AG09319 (cell line): ENCODE results near the gene EEIG2.

Experiments
- DNase-seq: peaks from one replicate; pipeline ENCODE4 v3.0.0-alpha.2; 2010; ENCODE audit warnings: low read depth; ENCODE audit errors: extremely low read depth
- TF ChIP-seq, protein P1 (sequence below): IDR thresholded peaks from 2 replicates; pipeline ENCODE4 v1.5.1; 2011; ENCODE audit warnings: low read depth, mild to moderate bottlenecking, inconsistent platforms, low read length, moderate library complexity

EEIG2 gene

DNA sequence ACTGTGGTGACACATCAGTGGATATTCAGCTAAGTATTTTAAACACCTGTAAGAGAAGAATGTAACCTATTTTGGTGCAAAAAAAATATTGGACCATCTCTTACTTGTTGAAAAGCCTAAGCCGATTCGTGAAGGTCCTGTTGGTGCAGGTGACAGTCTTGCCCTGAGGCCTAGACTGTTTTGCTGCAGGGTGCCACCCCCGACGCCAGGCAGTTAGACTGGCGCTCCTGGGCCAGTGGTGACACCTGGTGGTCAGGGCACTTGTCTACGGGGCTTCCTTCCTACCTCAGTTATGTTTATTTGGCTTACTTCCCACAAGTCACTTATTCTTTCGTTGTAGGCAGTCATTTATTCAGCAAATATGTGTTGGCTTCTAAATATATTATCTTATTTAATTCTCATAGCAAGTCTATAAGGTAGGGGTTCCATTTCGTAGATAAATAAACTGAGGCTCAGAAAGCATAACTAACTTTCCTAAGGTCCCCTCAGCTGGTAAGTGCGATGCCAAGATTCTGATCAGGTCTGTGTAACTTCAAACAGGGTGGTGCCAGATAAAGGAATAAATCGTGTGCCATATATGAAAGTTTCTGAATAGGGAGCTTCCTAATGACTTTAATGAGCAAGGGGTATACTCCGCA is 1.9 kb downstream of the EEIG2 start:
- no peak for DNase-seq
- TF ChIP-seq, protein P1, sequence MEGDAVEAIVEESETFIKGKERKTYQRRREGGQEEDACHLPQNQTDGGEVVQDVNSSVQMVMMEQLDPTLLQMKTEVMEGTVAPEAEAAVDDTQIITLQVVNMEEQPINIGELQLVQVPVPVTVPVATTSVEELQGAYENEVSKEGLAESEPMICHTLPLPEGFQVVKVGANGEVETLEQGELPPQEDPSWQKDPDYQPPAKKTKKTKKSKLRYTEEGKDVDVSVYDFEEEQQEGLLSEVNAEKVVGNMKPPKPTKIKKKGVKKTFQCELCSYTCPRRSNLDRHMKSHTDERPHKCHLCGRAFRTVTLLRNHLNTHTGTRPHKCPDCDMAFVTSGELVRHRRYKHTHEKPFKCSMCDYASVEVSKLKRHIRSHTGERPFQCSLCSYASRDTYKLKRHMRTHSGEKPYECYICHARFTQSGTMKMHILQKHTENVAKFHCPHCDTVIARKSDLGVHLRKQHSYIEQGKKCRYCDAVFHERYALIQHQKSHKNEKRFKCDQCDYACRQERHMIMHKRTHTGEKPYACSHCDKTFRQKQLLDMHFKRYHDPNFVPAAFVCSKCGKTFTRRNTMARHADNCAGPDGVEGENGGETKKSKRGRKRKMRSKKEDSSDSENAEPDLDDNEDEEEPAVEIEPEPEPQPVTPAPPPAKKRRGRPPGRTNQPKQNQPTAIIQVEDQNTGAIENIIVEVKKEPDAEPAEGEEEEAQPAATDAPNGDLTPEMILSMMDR = peak; percentile 27

DNA sequence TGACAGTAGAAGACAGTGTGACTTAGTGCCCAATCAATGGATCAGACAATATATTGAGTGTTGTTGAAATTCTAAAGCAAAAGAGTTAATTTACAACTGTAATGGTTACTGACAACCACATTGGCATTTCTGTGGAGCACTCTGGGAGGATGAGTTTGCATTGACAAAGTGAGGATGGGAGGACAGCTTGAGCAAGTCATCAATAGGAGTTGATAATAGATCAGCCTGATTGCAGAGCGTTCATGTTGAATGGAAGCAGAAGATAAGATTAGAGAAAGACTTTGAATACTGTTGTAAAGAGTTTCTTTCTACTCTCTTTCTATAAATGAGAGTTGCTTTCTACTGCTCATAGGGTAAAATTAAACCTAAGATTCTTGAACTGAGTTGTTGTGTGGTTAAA is 3.9 kb downstream of the EEIG2 start:
- TF ChIP-seq, protein P1 = no peak
- DNase-seq = no peak

DNA sequence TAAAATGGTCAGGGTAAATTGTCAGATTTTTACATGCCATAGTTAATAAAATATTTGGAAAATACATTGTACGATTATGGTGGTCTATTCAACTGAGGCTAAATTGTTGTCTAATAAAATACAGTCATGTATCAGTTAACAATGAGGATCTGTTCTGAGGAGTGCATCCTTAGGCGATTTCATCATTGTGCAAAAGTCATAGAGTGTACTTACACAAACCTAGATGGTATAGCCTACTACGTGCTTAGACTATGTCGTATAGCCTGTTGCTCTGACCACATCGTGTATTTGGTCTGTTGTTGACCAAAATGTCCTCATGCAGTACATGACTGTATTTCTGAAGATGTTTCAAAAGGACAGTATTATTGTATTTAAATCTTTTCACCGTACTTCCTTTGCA is 5.2 kb downstream of the EEIG2 start:
- TF ChIP-seq, protein P1 = no peak
- DNase-seq = no peak

DNA sequence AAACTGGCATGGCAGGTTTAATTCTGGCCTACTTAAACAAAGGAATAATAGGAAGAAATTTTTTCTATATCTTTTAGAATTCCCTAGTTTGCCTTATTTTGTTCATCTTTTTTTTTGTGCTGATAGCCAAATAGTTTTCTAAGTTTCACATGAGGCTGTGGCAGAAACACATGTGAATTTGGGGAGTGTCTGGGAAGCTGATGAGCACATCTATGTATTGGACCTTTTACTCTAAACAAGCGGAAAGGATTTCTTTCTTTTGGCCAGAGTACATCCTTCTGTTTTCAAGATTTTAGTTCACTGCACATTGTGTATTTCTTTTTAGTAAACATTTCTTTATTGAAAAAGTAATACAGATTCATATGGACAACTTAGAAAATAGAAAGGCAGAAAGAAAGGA is 5.6 kb downstream of the EEIG2 start:
- TF ChIP-seq, protein P1 = no peak
- no peak for DNase-seq

DNA sequence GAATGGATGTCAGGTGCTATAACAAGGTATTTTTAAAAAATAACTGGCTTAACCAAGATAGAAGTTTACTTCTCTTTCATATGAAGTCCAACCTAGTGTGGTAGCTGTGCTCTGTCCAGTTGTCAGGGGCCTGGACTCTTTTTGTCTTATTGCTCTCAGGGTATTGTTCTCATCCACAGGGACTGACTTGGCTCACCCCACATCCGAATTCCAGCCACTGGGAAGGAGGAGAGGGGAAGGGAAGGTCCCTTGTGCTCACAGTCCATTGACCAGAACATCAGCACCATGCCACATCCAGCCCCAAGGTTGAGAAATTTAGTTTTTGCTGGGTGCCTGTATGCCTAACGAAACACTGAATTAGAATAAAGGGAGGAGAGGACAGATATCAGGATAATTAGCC is 8.7 kb downstream of the EEIG2 start:
- no peak for DNase-seq
- TF ChIP-seq, protein P1 = no peak

DNA sequence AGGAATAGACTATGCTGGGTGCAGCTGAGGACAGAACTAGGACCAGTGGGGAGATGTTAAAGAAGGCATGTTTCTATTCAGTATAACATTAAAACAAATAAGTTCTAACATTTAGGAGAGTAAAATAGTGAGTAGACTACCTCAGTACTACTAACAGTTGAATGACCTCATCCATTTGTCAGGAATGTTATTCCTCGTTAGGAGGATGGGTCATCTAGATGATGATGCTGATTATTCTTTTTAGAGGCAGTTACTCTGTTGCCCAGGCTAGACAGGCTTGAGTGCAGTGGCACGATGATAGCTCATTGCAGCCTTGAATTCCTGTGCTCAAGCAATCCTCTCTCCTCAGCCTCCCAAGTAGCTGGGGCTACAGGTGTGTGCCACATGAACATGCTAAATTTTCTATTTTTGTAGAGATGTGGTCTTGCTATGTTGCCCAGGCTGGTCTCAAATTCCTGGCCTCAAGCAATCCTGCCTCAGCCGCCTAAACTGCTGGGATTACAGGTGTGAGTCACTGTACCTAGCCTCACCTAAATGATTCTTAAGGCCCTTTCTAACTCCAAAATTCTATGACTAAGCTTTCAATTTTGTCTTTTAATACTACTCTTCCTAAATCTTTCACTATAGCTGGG is 9.3 kb downstream of the EEIG2 start:
- TF ChIP-seq, protein P1 = no peak
- no peak for DNase-seq

DNA sequence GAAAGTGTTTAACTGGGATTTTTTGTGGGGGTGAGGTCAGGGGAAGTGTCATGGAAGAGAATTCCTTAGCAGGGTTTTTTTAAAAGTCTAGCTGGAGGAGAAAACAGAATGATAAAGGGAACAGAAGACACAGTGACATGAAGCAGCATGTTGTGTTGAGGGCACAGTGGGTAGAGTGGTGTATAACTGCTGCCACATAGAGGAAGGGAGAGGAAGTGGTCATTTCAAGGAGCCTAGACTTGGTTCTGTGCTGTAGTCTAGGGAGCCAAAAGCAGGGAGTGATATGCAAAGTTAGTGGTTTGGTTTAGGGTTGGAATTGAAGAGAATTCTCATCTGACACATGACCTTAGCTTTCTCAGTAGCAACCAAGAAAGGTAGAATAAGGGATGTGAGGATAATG is 10.2 kb downstream of the EEIG2 start:
- DNase-seq = no peak
- TF ChIP-seq, protein P1 = peak; percentile 19
